HG03039 (cell line): Measurements from ENCODE around the gene NT5DC4.
"Not testable (repeated sequence)": the region's sequence is repeated elsewhere in the genome, so short reads cannot be mapped to it uniquely, and the experiment has no call there.

ENCODE experiments used
- ATAC-seq: cut with Tn5 transposase; IDR thresholded peaks from one replicate; pipeline ENCODE4 v1.9.1; 2021; ENCODE audit warnings: mild to moderate bottlenecking, moderate library complexity; ENCODE audit not compliant: unreplicated experiment

The NT5DC4 gene

DNA sequence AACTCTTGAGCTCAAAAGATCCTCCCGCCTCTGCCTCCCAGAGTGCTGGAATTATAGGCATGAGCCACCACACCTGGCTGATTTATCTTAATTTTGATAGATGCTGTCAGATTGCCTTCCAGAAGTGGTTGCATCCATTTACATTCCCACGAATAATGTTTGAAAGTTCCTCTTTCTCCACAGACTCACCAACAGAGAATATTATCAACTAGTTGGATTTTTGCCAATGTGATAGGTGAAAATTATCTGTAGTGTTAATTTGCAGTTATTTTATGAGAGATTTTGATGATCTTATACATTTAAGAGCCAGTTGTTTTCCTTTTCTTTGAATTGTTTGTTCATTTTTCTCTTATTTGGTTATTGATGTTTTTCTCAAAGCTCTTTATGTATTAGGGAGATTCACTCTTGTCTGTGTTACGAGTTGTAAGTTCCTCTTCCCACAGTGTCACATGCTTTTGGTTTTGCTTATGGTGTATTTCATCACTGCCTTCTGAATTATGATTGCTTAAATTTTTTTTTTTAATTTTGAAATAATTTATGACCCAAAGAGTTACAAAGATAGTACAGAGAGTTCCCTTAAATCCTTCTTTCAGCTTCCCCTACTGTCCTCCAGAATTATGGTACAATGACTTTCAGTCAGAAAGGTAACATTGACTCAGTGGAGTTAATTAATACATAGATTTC lies 20.7 kb upstream of the NT5DC4 start:
- no peak for ATAC-seq

DNA sequence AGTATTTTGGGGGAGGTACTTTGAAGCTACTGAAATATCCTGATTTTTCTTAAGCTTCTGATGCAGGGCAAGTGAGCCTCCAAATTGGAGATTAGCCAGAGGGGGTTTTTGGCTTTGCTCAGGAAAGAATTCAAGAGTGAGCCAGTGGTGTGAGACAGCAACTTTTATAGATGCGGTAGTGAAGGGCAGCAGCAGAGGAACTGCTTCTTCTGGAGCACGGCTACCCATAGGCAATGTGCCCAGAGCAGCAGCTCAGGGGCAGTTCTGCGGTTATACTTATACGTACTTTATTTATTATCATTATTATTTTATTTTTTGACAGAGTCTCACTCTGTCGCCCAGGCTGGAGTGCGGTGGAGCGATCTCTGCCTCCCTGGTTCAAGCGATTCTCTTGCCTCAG lies 19.8 kb upstream of the NT5DC4 start:
- no peak for ATAC-seq

DNA sequence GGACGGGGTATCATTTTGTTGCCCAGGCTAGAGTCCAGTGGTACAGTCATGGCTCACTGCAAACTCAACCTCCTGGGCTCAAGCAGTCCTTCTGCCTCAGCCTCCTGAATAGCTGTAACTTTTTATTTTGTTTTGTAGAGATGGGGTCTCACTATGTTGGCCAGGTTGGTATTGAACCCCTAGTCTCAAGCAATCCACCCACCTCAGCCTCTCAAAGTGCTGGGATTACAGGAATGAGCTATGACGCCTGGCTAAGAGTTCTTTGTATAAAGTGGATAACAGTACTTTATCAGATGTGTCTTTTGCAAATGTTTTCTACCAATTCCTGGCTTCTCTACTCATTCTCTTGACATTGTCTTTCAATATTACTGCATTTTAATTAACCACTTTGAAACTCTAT lies 17.1 kb upstream of the NT5DC4 start:
- no peak for ATAC-seq

DNA sequence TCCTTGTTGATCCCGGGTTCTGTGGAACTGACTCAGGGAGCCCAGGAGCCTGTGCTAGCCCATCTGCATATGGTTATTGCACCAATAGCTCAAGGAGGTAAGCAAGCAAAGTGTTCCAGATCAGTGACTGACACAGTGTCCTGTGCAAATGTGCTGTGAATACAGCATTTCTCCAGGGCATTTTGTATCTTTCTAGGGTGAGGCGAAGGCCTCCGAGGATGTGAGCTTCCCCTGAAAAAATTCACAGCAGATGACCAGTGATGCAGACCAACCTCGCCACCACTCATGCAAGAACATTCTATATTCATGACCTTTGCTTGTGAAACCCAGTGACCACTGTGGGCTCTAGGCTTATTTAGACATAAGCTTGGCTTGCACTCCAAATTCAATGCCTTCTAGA lies 15.2 kb upstream of the NT5DC4 start:
- ATAC-seq: no peak

DNA sequence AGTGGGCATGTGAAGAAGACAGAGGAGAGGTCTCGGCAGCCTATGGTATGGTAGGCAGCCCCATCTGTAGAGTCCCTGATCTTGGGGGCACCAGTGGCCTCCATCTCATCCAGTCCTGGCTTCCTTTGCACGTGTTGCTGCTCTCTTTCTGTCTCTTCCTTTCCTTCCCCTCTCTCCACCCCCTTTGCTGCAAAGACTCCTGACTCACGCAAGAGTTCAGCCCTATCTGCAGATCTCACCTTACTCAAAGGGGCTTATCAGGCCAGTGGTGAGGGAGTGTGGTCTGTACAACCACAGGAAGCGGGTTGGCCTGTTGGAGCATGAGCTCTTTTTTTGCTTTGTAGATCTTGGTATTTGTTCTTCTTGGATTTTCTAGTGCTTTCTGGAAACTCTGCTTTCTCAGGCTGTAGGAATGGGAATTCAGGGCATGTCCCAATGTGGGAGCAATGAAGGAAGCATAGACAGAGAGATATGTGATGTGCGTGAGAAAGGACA lies 14.6 kb upstream of the NT5DC4 start:
- ATAC-seq: no peak

DNA sequence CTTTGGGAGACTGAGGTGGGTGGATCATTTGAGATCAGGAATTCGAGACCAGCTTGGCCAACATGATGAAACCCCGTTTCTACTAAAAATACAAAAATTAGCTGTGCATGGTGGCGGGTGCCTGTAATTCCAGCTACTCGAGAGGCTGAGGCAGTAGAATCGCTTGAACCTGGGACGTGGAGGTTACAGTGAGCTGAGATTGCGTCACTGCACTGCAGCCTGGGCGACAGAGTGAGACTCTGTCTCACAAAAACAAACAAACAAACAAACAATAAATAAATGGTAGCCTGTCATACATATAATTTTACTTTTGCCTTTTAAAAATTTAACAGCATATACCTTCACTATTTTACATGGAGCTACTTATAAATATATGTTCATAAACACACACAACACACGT lies 13.9 kb upstream of the NT5DC4 start:
- not testable (repeated sequence) for ATAC-seq

DNA sequence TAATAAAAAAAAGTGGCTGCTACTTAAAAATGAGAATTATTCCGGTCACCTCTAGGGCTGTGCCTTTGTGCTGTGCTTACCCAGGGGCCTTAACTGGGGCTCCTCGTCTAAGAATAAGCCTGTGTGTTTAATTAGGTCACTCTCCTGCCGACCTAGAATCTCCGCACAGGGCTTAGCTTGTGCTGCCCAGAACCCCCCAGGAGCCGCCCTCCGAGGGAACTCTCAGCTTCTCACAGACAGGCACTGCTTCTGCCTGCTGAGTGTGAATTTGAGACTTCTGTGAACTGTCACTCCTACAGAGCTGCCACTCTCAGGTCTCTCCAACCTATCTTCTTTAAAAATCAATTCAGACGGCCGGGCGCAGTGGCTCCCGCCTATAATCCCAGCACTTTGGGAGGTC lies 11.9 kb upstream of the NT5DC4 start:
- ATAC-seq: no peak

DNA sequence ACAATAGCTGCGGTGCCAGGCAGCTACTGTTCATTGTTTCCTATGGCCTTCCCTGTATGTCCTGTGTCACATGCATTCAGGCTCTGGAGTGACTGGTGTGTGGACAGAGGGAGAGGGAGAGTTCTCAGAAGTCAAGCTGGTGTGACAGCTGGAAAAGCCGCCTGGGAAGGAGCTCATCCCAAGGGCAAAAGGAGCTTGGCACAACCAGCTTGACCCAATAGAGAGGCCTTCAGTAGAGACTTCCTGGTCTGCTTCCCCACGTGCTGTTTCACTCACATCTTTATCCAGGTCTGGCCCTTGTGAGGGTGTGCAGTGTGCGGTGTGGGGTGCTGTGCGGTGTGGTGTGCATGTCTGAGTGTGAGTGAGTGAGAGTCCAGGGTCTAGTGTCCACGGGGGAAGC lies 11.1 kb upstream of the NT5DC4 start:
- no peak for ATAC-seq

DNA sequence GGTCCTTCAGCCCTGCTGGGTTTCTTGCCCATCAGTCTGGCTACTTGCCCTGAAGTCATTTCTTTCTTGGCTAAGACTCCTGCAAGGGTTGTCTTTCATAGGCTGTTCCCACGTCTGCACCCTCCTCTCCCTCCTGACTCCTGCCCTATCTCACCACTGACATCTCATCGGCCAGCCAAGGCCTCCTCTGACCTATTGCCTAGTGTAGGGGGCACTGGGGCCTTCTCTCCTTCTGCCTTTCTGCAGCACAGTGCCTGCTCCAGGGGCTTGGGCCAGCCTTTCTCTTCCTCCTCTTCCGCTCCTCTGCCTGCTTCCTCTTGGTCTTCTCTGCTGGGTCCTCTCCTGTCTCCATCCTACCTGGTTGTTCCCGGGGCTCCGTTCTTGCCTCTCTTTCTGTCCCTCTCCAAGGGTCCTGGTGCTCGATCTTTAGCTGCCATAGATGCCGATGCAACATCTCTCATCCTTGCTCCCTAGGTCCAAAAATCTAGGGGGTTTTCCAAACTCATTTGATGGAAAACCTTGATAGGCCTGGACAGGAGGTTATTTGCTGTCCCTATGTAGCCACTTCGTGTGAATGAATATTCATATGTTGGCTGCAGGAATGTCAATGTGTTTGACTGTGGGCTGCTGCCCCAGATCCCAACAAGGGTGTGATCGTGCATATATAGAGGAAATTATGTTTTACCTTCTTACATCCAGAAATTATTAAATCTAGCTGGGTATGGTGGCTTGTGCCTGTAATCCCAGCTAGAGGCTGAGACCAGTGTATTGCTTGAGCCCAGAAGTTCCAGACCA lies 9.7 kb upstream of the NT5DC4 start:
- ATAC-seq: no peak

DNA sequence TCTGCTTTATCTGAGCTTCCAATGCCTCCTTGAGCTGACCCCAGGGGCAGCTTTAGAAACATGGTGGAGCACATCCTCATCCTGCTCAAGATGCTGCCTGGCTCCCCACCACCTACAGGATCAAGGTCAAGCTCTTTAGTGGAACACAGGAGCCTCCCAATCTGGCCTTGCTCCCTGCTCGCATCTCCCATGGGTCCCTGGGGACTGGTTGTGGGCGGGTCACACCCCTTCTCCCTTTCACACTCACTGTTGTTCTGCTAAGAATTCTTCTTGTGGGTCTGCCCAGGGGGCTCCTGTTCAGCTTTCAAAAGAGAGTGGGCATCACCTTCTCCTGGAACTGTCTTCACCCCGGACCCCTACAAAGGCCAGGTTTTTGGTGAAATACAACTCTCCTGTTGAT lies 8.4 kb upstream of the NT5DC4 start:
- ATAC-seq: no peak

DNA sequence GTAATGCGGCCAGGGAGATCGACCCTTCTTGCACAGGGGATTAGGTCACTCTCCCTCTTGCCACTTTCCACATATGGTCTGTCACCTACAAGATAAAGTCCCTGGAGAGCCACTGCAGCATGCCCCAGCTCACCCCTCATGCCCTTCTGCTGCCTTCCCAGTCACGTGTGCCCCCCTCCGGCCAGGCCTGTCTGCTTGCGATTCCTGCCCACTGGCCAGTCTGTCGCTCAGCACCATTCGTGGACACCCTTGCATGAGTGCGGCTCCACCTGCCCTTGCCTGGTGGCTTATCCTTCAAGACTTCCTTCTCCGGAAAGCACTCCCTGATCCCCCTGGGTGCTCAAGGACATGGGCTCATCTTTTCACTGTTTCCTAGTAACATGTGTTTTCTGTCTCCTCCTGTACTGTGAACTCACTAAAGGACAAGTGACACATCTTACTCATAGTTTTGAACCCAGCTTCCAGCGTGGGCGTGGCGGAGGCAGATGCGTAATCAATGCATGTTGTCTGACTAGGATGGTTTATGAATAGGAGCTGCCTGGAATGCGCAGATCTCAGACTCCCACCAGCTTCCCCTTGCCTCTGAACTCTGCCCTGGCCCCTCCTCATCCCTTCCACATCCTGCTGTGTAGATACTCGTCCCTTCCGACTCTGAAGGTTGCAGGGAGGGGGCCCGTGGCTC lies 7.8 kb upstream of the NT5DC4 start:
- no peak for ATAC-seq

DNA sequence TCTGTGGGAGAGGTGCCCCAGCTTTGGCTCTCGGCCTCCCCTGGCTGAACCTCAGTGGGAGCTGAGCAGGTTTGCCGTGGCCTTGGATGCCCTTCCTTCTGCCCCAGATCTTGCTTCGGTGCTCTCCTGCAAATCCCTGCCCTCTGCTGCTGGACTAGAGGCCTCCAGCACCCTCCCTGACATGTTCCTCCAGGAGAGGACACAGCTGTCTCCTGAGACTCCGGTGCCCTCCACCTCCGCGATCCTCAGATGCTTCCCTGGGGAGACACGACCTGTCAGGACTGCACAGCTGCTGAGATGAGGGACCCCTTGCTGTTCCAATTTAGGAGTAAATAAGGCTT lies 7.3 kb upstream of the NT5DC4 start:
- ATAC-seq: no peak

DNA sequence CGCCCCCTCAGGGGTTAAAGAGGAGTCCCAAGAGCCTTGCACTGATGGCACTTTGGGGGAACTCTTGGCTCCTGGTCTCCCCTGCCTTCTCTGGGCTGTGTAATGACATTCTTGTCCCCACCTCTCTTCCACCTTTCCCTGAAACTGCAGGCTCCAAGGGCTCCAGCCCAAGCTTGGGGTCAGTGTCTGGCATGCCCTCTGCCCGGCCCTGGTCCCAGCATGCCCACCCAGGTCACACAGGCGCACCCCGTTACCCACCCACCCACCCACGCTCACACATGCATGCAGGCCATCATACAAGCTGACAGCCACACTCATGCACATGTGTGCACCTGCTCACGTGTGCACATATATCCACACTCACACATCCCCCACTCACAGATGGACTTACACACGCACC lies 6.9 kb upstream of the NT5DC4 start:
- ATAC-seq: no peak

DNA sequence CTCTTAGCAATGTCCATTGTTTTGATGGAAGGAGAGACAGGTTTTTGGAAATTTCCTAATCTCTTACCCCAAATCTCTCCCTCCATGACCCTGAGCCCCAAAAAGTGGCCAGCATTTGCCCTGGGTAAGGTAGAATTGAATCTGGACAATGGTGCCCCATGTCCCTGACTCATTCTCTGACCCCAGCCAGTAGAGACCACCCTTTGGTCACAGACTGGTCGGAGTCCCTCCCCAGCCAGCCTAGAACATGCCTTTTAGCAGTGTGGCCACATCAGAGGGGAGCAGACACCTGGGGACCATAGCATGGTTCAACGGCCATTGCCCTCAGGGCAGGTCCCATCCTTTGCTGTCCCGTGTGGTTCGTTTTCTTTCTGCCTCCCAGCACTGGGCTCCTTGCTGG lies 6.5 kb upstream of the NT5DC4 start:
- no peak for ATAC-seq

DNA sequence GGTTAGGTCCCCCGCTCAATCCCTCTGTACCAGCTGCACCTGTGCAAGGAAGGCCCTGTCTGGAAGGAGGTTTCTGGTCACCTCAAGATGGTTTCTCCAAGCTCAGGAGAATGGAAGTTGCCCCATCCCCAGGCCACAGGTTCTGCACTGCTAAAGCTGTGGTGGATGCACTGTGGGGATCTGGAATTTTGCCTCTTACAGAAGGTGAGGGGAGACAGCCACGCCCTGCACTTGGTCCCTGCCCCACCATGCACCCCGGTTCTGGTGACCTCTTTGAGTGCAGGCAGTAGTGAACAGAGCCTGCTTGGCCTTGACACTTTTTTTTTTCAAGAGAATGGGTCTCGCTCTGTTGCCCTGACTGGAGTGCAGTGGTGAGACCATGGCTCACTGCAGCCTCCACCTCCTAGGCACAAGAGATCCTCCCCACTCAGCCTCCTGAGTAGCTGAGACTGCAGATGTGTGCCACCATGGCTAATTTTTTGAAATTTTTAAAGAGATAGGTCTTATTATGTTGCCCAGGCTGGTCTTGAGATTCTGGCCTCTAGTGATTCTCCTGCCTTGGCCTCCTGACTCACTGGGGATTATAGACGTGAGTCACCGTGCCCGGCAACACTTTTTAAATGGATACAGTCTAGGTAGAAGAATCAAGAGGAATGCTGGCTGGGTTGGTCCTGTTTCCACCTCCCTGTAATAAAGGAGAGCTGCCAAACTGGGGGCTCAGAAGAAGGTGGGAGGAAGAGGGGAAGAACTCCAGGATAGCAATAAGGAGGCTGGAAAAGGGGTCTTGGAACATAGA lies 5.8 kb upstream of the NT5DC4 start:
- no peak for ATAC-seq

DNA sequence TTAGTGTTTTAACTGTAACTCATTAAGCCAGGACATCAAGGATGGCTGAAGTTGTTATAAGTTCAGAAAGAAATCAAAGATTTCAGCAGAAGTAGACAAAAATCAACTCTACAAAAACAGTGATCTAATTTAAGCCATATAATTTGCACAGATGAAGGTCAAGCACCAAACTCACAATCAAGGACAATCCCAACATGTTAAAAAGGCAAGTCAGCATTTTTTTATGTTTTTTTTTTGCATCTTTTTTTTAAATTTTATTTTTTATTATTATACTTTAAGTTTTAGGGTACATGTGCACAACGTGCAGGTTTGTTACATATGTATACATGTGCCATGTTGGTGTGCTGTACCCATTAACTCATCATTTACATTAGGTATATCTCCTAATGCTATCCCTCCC lies 4.7 kb upstream of the NT5DC4 start:
- ATAC-seq: not testable (repeated sequence)

DNA sequence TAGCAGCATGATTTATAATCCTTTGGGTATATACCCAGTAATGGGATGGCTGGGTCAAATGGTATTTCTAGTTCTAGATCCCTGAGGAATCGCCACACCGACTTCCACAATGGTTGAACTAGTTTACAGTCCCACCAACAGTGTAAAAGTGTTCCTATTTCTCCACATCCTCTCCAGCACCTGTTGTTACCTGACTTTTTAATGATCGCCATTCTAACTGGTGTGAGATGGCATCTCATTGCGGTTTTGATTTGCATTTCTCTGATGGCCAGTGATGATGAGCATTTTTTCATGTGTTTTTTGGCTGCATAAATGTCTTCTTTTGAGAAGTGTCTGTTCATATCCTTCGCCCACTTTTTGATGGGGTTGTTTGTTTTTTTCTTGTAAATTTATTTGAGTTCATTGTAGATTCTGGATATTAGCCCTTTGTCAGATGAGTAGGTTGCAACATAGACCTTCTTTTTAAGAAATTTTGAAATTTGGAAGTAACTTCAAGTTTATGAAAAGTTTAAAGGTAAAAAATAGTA lies 3.9 kb upstream of the NT5DC4 start:
- not testable (repeated sequence) for ATAC-seq

DNA sequence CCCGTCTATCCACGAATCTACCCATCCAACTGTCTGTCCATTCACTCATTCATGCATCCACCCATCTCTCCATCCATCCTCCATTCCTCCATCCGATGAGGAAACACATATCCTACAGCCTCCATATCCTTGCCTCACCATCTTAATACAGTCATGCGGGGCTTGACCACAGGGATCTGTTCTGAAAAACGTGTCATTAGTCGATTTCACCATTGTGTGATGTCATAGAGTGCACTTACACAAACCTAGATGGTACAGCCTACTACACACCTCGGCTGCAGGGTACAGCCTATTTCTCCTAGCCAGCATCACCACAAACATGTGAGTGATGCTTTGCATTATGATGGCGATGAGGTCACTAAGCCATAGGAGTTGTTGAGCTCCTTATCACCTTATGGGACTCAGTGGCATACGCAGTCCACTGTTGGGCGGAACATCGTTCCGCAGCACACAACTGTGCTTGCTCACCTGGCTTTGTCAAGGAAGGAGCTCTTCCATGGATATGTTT lies 1.9 kb upstream of the NT5DC4 start:
- ATAC-seq: no peak

DNA sequence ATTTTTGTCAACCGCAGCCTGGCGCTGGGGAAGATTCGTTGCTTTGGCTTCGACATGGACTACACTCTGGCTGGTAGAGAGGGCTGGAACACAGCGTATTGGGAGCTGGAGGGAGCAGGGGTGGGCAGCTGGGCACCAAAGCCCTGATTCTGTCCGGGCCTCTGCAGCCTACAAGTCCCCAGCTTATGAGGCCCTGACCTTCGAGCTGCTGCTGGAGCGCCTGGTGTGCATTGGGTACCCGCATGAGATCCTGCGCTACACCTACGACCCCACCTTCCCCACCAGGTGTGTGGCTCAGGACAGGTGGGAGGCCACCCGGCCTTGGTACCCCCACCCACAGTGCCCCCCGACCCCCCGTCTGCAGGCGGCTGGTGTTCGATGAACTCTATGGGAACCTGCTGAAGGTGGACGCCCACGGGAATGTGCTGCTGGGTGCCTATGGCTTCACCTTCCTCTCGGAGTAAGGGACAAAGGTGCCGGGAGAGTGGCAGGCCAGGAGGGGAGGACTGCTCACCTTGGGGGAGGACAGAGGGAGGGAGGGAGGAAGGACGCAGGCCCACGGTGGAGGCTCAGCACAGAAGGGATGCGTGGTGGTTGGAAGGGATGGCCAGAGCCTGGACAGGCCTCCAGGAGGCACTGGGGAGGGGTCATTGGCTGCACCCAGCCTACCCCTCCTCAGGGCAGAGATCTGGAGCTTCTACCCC lies 1.2 kb downstream of the NT5DC4 start:
- ATAC-seq: no peak
